Upper lobe of right lung (tissue), 1 donor: ENCODE measurements around the gene TRAF3. TPM values are rescaled to one million over a fixed set of nuclear protein-coding genes. Genes with fewer than 3 reads are reported as not detected.
A peak's percentile ranks its signal among the peaks of the same experiment; 100 is the strongest.

Experiments
- ATAC-seq: fragments of 200-7000 bp; cut with Tn5 transposase; one replicate; pipeline ENCODE4 v1.9.1; 2020; ENCODE audit warnings: mild to moderate bottlenecking, moderate library complexity
- DNase-seq: peaks from one replicate; pipeline ENCODE4 v3.0.0-alpha.2; 2020
- H3K27ac ChIP-seq: fragments of 200-600 bp; one replicate; pipeline ENCODE4 v1.8.0; 2022
- H3K27me3 ChIP-seq: fragments of 200-600 bp; one replicate; pipeline ENCODE4 v1.8.0; 2022; ENCODE audit warnings: mild to moderate bottlenecking
- H3K36me3 ChIP-seq: fragments of 200-600 bp; one replicate; pipeline ENCODE4 v1.8.0; 2022
- H3K4me1 ChIP-seq: fragments of 200-600 bp; one replicate; pipeline ENCODE4 v1.8.0; 2022
- H3K4me3 ChIP-seq: fragments of 200-600 bp; one replicate; pipeline ENCODE4 v1.8.0; 2022; ENCODE audit warnings: mild to moderate bottlenecking
- H3K9me3 ChIP-seq: fragments of 200-600 bp; one replicate; pipeline ENCODE4 v1.8.0; 2022
- CTCF ChIP-seq: fragments of 200-600 bp; IDR thresholded peaks from one replicate; pipeline ENCODE4 v1.8.0; 2022; ENCODE audit warnings: antibody characterized with exemption
- intact Hi-C: fragments of 100-400 bp; cut with DNase I; formaldehyde crosslinking; loops from one replicate; pipeline ENCODE4 v1.11.0; 2022
- total RNA-seq: library from RNA; stranded (reverse); fragmentation: NEBNext Ultra II Directional; extraction: Animal tissue kit (Norgen Biotek cat#: 25700); gene quantifications from one replicate; pipeline ENCODE4 v1.2.1, GENCODE V29; 2021
- donor health status: DM: no; HTN: yes; CAD: no; lungs with severe emphysema.

TRAF3 gene
- total RNA-seq, 1 donor from 2014 or later: 22.3 TPM

DNA sequence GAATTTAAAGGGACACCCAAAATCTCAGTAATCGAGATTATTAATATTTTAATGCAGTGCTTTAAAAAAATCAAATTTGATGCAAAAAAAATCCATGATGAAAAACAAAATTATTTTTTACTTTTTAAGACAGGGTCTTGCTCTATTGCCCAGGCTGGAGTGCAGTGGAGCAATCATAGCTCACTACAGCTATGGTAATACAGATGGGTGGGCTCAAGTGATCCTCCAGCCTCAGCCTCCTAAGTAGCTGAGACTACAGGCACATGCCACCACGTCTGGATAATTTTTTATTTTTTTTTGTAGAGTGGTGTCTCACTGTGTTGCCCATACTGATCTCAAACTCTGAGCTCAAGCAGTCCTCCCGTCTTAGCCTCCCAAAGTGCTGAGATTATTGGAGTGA is 62.9 kb downstream of the TRAF3 start:
- Histone ChIP-seq H3K27me3 (no peaks in the 10 kb centered on the region), H3K27ac (no peak overlapping the region), H3K4me3 (no peak overlapping the region), H3K9me3 (no peaks in the 10 kb centered on the region), H3K4me1 (no peaks in the 10 kb centered on the region), H3K36me3 (no peaks in the 10 kb centered on the region)
- no peak for DNase-seq
- ATAC-seq: no peak
- intact Hi-C loops: no loop called here
- no peak for TF ChIP-seq CTCF

DNA sequence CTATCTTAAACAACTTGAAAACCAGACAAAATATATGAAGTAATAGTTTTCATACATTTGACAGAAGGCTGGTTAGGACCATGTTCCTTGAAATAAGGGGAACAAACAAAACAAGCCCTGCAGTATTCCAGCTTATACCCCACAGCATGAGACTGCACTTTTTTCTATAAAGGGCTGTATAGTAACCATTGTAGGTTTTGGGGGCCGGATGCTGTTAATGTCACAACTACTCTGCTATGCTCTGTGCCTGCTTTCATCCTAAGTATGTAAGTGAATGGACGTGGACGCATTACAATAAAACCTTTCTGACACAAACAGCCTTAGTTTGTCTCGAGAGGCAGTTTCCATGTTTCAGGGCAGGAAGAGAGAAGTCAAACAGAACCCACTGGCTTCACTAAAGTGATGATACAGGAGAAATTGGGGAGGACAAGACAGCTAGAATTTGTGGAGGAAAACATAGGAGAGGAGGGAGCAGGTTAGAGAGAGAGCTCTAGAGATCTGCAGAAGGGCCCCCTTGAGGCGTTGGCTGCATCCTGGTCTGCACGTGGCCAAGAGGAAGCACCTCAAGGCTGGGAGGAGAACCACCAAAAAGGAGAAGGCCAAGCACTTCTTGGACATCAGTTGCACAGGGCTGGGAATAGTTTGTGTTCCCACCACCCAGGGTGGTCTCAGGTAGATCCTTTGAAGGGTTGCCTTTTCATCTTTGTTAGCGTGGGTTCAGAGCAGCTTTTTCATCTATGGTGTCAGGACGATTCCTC is 63.7 kb downstream of the TRAF3 start:
- TF ChIP-seq CTCF: no peak
- Histone ChIP-seq H3K27me3 (no peaks in the 10 kb centered on the region), H3K9me3 (no peaks in the 10 kb centered on the region), H3K36me3 (no peaks in the 10 kb centered on the region), H3K27ac (no peak overlapping the region), H3K4me3 (no peak overlapping the region), H3K4me1 (no peaks in the 10 kb centered on the region)
- DNase-seq: no peak
- intact Hi-C loops: no loop called here
- peak; percentile 65 for ATAC-seq

GRCh38 chr14:102848830-102849525 is 71.7 kb downstream of the TRAF3 start:
- intact Hi-C loops: no loop called here
- peaks cover 8% of the 10 kb centered on the region for H3K4me1 ChIP-seq
- no peak for DNase-seq
- no peaks in the 10 kb centered on the region for H3K9me3 ChIP-seq
- no peak overlapping the region for H3K4me3 ChIP-seq
- H3K27me3 ChIP-seq: no peaks in the 10 kb centered on the region
- ATAC-seq: peak; percentile 51
- H3K36me3 ChIP-seq: no peaks in the 10 kb centered on the region
- TF ChIP-seq CTCF: no peak
- H3K27ac ChIP-seq: no peak overlapping the region

GRCh38 chr14:102849526-102850379 is 72.5 kb downstream of the TRAF3 start:
- Histone ChIP-seq H3K4me3 (no peak overlapping the region), H3K4me1 (peaks cover 8% of the 10 kb centered on the region), H3K36me3 (no peaks in the 10 kb centered on the region), H3K27me3 (no peaks in the 10 kb centered on the region), H3K27ac (no peak overlapping the region), H3K9me3 (no peaks in the 10 kb centered on the region)
- TF ChIP-seq CTCF: no peak
- DNase-seq (no peak), ATAC-seq (peak; percentile 35)
- intact Hi-C loops: no loop called here

- H3K27me3 ChIP-seq: no peaks in the 10 kb centered on the region
- no peak overlapping the region for H3K27ac ChIP-seq
- no peak for TF ChIP-seq CTCF
- no peak for ATAC-seq
- H3K4me3 ChIP-seq: no peak overlapping the region
- peaks cover 8% of the 10 kb centered on the region for H3K4me1 ChIP-seq
- H3K9me3 ChIP-seq: no peaks in the 10 kb centered on the region
- no peak for DNase-seq
- intact Hi-C loops: no loop called here
- no peaks in the 10 kb centered on the region for H3K36me3 ChIP-seq
Observed at GRCh38 chr14:102853648-102854047, 76.4 kb downstream of the TRAF3 start.
